Measurements from ENCODE around the gene MDM2. TPM values are rescaled to one million over a fixed set of nuclear protein-coding genes. Genes with fewer than 3 reads are reported as not detected.

MDM2 gene
- total and polyA plus RNA-seq, 2 donors (not counting 3 experiments of a cell fraction or from before 2014, with no cell fraction given): 16.7 to 270 TPM

DNA sequence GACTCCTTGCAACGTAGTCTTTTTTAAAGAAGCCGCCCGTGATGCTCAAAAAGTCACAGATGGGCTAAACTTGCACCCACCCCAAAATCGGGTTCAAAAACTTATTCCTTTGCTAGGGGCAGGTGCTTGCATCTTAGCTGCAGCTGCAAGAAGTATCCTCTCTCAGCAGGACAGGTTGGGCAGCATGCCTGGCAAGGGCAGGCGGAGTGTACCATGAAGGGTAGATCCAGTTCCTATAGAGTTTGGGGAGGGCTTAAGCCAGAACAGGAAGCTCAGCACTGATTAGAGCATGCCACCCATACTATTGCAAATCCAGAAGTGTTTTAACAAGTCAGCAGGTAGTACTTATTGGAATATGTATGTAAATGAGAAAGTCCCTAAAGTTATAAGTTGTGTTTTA, 76.3 kb downstream of the MDM2 start:
- H3K79me2 ChIP-seq (ENCODE audit: control insufficient read depth, insufficient read depth, low read length): no peaks in the 10 kb centered on the region
- no peak overlapping the region for H3K4me2 ChIP-seq (ENCODE audit: insufficient read depth, low read length)
- dilution Hi-C loops (cut with MboI; ENCODE audit: extremely low pct_ligation_motif_present, low sequenced_read_pairs): no loop called here
- TF ChIP-seq POLR2AphosphoS5 (IDR thresholded peaks at IDR 0.05; ENCODE audit: insufficient read depth, low read depth, low read length) (no peak), POLR2A (IDR thresholded peaks at IDR 0.05; ENCODE audit: low read depth, low read length) (no peak), MAX (IDR thresholded peaks at IDR 0.05; ENCODE audit: insufficient read depth, insufficient read length) (no peak), FOS (IDR thresholded peaks at IDR 0.05; ENCODE audit: borderline replicate concordance, insufficient read depth, low read length) (no peak), EZH2 (IDR thresholded peaks at IDR 0.05; ENCODE audit: borderline replicate concordance, low read depth, low read length, severe bottlenecking) (no peak)
- ChIA-PET CTCF (no interaction called here), POLR2A (no interaction called here)
- no peaks in the 10 kb centered on the region for H3K4me1 ChIP-seq (ENCODE audit: control insufficient read depth, extremely low read depth, insufficient read depth, low read length)
- H3K4me3 ChIP-seq (replicated peaks in 1 of 3; ENCODE audit: insufficient read depth in 1 of 3, low read depth in 1 of 3, low read length in 3 of 3): no peak overlapping the region
- peaks cover 6 to 15% of the 10 kb centered on the region in 2 experiments for H3K27me3 ChIP-seq (ENCODE audit: control insufficient read depth in 2 of 2, insufficient read depth in 2 of 2, low read length in 2 of 2)
- H3K36me3 ChIP-seq (ENCODE audit: control insufficient read depth in 2 of 2, extremely low read depth in 1 of 2, insufficient read depth in 2 of 2, low read length in 2 of 2): no peaks in the 10 kb centered on the region
- no peaks in the 10 kb centered on the region for H4K20me1 ChIP-seq (replicated peaks; ENCODE audit: control insufficient read depth, extremely low read depth, insufficient read depth, low read length)
- H3K9me3 ChIP-seq (replicated peaks; ENCODE audit: control insufficient read depth, insufficient read depth, low read length): no peaks in the 10 kb centered on the region
- no TSS peak for BruUV-seq (replicated peaks)
- H3K27ac ChIP-seq (ENCODE audit: insufficient read depth, low read depth, low read length): no peak overlapping the region
- no peak for FAIRE-seq
- H3K9ac ChIP-seq (replicated peaks; ENCODE audit: extremely low read depth, insufficient read depth, low read length): no peak overlapping the region
- H2AFZ ChIP-seq (ENCODE audit: low read depth, low read length): no peak overlapping the region
- intact Hi-C loops (cut with micrococcal nuclease): no loop called here
- no peak for DNase-seq (ENCODE audit: low read depth, low spot score)
- no peaks in the 10 kb centered on the region for H3K9me1 ChIP-seq (replicated peaks; ENCODE audit: control insufficient read depth, extremely low read depth, insufficient read depth, low read length)

- no peak for TF ChIP-seq GATA2 (IDR thresholded peaks at IDR 0.05; ENCODE audit: insufficient read depth, insufficient read length, low read depth, low read length)
- no peak for TF ChIP-seq MYC (IDR thresholded peaks at IDR 0.05; ENCODE audit: low read depth, low read length)
- no peak for TF ChIP-seq POLR2A (IDR thresholded peaks at IDR 0.05; ENCODE audit: low read depth, low read length)
- TF ChIP-seq EZH2 (IDR thresholded peaks at IDR 0.05; ENCODE audit: borderline replicate concordance, low read depth, low read length, severe bottlenecking): no peak
- TF ChIP-seq POLR2AphosphoS5 (IDR thresholded peaks at IDR 0.05; ENCODE audit: insufficient read depth, low read depth, low read length): no peak
- no peak for TF ChIP-seq JUN (IDR thresholded peaks at IDR 0.05; ENCODE audit: borderline replicate concordance, insufficient read depth, insufficient read length, low read depth)
- no peak for TF ChIP-seq MAX (IDR thresholded peaks at IDR 0.05; ENCODE audit: insufficient read depth, insufficient read length)
- TF ChIP-seq FOS (IDR thresholded peaks at IDR 0.05; ENCODE audit: borderline replicate concordance, insufficient read depth, low read length): no peak
- TF ChIP-seq CTCF (IDR thresholded peaks at IDR 0.05; ENCODE audit: extremely low read depth in 1 of 2, insufficient read depth in 1 of 2, low read depth in 1 of 2, low read length in 2 of 2): no peak
- FAIRE-seq: no peak
- no peak overlapping the region for H3K27ac ChIP-seq (ENCODE audit: insufficient read depth, low read depth, low read length)
- no peak overlapping the region for H3K4me3 ChIP-seq (replicated peaks in 1 of 3; ENCODE audit: insufficient read depth in 1 of 3, low read depth in 1 of 3, low read length in 3 of 3)
- H3K36me3 ChIP-seq (ENCODE audit: control insufficient read depth in 2 of 2, extremely low read depth in 1 of 2, insufficient read depth in 2 of 2, low read length in 2 of 2): no peaks in the 10 kb centered on the region
- no peak for DNase-seq (ENCODE audit: low read depth, low spot score)
- H3K9me3 ChIP-seq (replicated peaks; ENCODE audit: control insufficient read depth, insufficient read depth, low read length): no peaks in the 10 kb centered on the region
- no peaks in the 10 kb centered on the region for H3K79me2 ChIP-seq (ENCODE audit: control insufficient read depth, insufficient read depth, low read length)
- H2AFZ ChIP-seq (ENCODE audit: low read depth, low read length): no peak overlapping the region
- intact Hi-C loops (cut with micrococcal nuclease) (no loop called here), dilution Hi-C loops (cut with MboI; ENCODE audit: extremely low pct_ligation_motif_present, low sequenced_read_pairs) (no loop called here)
- no peak overlapping the region for H3K4me2 ChIP-seq (ENCODE audit: insufficient read depth, low read length)
- ChIA-PET CTCF (no interaction called here), POLR2A (no interaction called here)
- H3K9ac ChIP-seq (replicated peaks; ENCODE audit: extremely low read depth, insufficient read depth, low read length): no peak overlapping the region
- peaks cover 5 to 12% of the 10 kb centered on the region in 2 experiments for H3K27me3 ChIP-seq (ENCODE audit: control insufficient read depth in 2 of 2, insufficient read depth in 2 of 2, low read length in 2 of 2)
- no peaks in the 10 kb centered on the region for H4K20me1 ChIP-seq (replicated peaks; ENCODE audit: control insufficient read depth, extremely low read depth, insufficient read depth, low read length)
- no TSS peak for BruUV-seq (replicated peaks)
- no peaks in the 10 kb centered on the region for H3K4me1 ChIP-seq (ENCODE audit: control insufficient read depth, extremely low read depth, insufficient read depth, low read length)
- H3K9me1 ChIP-seq (replicated peaks; ENCODE audit: control insufficient read depth, extremely low read depth, insufficient read depth, low read length): no peaks in the 10 kb centered on the region
Measured at GRCh38 chr12:68885381-68885780, 77.4 kb downstream of the MDM2 start.
